Astrocyte of the cerebellum (primary cell): ENCODE measurements around the gene DHRS12.

ENCODE experiments used
- DNase-seq: peaks from one replicate; pipeline ENCODE4 v3.0.0-alpha.2; 2011; ENCODE audit warnings: low read depth
- H3K4me3 ChIP-seq: 2 replicates; pipeline ENCODE4 v1.5.1; 2011; ENCODE audit warnings: mild to moderate bottlenecking, low read depth, low read length, moderate library complexity
- in situ Hi-C: cut with HindIII; loops from 2 replicates; pipeline ENCODE4 v1.10.0; 2017; ENCODE audit warnings: low sequenced_read_pairs
- TF ChIP-seq, protein P1 (sequence below): IDR thresholded peaks from 2 replicates; pipeline ENCODE4 v1.5.1; 2012; ENCODE audit warnings: low read length, low read depth, moderate library complexity, mild to moderate bottlenecking; ENCODE audit errors: missing control alignments

Gene DHRS12

DNA sequence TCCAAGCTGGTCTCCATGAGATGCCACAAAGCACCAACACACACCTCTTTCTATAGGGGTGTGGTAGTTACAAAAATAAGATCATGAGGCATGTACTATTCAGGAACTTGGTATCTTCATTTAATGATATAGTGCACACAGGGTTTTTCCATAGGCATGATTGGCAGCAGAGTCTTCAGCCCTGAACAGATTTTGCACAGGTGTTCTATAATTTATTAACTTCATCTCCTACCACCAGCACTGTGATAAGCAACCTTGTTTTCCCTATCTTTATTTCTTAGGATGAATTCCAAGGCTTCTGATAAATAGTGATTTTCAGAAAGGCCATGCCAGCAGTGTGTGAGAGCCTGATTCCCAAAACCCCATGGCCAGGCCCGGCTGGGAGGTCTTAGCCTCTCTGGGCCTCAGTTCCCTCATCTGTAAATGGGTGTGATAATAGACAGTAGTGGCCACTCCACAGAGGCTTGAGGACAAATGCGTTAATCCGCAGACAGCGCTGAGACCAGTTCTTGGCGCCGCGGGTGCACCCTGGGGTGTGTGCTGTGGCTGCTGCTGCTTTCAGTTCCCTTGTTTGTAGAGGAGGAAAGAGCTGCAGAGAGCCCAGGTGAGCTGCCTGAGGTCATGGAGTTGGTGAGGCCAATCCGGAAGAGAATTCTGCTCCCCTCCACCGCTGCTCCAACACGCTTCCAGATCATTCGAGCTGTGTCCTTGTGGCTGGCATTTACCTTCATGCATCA, 33.1 kb downstream of the DHRS12 start:
- H3K4me3 ChIP-seq: no peak overlapping the region
- in situ Hi-C loops: no loop called here
- DNase-seq: no peak
- TF ChIP-seq, protein P1, sequence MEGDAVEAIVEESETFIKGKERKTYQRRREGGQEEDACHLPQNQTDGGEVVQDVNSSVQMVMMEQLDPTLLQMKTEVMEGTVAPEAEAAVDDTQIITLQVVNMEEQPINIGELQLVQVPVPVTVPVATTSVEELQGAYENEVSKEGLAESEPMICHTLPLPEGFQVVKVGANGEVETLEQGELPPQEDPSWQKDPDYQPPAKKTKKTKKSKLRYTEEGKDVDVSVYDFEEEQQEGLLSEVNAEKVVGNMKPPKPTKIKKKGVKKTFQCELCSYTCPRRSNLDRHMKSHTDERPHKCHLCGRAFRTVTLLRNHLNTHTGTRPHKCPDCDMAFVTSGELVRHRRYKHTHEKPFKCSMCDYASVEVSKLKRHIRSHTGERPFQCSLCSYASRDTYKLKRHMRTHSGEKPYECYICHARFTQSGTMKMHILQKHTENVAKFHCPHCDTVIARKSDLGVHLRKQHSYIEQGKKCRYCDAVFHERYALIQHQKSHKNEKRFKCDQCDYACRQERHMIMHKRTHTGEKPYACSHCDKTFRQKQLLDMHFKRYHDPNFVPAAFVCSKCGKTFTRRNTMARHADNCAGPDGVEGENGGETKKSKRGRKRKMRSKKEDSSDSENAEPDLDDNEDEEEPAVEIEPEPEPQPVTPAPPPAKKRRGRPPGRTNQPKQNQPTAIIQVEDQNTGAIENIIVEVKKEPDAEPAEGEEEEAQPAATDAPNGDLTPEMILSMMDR: no peak

DNA sequence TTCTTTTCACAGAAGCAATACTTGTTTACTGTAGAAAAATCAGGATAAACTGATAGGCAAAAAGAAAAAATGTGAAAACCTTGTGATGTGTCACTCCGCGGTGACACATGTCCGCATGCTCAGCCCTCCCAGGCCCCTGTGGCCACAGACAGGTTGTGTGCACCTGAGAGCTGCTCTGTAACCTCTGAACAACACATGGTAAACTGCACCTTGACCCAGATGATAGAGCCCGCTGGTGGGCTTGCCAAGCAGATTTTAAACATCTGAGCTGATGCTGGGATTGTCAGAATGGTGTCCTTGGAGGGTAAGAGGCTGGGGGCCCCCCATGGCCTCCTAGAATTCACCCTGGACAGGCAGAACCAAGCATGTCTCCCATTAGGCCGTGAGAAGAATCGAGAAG, 33.8 kb downstream of the DHRS12 start:
- in situ Hi-C loops: no loop called here
- TF ChIP-seq, protein P1: no peak
- DNase-seq: no peak
- no peak overlapping the region for H3K4me3 ChIP-seq

DNA sequence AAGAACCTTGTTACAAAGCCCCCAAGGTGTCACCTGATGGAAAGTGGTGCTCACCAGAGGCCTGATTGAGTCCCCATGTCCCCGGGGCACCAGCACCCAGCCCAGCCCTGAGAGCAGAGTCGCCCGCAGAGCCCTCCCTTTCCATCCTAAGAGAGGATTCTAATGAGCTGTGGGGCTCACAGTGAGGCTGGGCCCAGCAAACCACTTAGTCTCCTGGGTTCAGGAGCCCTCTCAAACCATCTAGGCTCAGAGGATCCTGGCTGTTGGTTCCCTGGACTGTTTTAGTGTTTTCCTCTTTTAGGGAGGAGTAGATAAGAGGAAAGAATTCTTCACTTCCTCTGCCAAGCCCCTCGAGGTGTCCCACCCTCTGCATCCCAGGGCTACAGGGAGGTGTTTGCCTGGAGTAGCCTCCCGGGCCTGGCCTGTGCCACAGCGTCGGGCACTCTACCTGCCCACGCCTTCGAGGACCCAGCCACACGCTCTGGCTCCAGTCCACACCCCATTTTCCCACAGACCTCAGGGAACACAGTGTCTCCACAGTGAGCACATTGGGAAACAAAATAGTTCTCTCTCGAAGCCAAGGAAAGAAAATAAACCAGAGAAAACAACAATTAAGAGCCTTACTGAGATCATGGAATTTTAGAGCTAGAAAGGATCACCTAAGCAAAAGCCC, 34.4 kb downstream of the DHRS12 start:
- DNase-seq: no peak
- no peak overlapping the region for H3K4me3 ChIP-seq
- in situ Hi-C loops: no loop called here
- TF ChIP-seq, protein P1: no peak

DNA sequence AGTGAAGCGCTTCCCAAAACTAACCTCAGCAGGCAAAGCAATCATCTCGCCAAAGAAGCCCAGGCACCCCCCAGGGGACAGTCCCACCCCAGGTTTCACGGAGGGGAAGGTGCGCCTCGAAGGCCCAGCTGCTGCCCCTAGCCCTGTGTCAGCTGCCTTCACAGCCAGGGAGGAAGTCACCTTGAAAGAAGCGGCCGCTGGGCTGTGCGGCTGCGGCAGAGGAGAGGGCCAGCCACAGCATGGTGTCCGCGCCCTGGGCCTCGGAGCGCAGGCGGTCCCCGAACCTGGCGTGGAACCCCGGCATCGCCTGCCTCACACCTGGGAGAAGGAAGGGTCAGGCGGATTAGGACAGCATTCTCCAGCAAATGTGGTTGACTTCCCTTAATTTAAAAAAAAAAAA, 35.0 kb downstream of the DHRS12 start:
- in situ Hi-C loops: no loop called here
- DNase-seq: no peak
- TF ChIP-seq, protein P1: no peak
- no peak overlapping the region for H3K4me3 ChIP-seq

DNA sequence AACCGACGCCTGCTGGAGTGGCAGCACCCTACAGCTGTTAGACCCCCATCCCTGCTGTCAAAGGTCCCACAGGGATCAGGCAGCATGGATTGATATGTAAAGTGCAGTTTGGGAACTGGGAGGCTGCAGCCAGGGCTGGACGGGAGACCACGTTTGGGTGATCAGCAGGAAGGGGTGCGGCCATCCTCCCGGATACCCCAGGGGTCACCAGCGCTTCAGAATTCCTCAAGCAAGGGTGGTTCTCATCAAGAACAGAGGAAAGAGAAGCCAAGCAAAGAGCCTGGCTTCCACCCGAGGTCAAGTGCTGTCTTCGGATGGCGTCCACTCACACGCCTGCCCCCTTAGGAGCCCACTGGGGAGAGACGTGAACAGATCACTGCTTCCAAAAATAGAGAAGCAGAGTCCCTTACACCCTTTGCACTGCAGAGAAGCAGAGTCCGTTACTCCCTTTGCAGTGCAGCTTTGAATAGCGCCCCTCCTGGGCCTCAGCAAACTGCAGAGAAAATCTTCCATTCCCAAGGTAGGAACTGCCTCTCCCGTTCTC, 35.5 kb downstream of the DHRS12 start:
- no peak overlapping the region for H3K4me3 ChIP-seq
- TF ChIP-seq, protein P1: no peak
- no peak for DNase-seq
- in situ Hi-C loops: no loop called here

DNA sequence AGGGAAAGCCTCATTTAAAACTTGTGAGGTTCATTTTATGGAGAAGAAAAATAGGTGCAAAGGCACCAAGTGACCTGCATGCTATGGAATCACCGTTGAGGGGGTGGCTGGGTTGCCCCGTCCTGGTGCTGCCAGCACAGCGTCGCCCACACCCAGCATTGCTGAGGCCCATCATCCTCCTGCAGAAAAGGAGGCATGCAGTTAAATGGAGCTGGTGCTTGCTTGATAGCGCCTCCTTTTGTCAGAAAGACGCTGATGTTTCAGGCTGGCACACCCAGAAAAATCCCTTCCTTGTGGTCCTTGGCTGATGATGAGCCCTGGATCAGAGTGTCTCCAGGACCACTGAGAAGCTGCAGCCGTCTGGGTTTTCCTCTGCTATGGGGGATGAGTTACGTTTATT, 36.9 kb downstream of the DHRS12 start:
- no peak overlapping the region for H3K4me3 ChIP-seq
- TF ChIP-seq, protein P1: no peak
- in situ Hi-C loops: no loop called here
- no peak for DNase-seq
